Stomach (tissue), 4 donors: Measurements from ENCODE around the gene GUK1.

Source experiments
- CTCF ChIP-seq, 7 experiments: fragments of 450-650 bp in 4 of 7; fragments of 200-600 bp in 3 of 7; sonication (generic) in 3 of 7; IDR thresholded peaks; one replicate each; pipeline ENCODE4 v1.5.1; 2016 to 2019; ENCODE audit warnings: antibody characterized with exemption in 7 of 7, control low read depth in 2 of 7, mild to moderate bottlenecking in 1 of 7
- POLR2A ChIP-seq, 4 donors: fragments of 450-650 bp; IDR thresholded peaks; one replicate each; pipeline ENCODE4 v1.6.1; 2016; ENCODE audit warnings: antibody characterized with exemption in 4 of 4, control low read depth in 2 of 4, mild to moderate bottlenecking in 1 of 4, moderate library complexity in 1 of 4
- POLR2AphosphoS5 ChIP-seq, 3 donors: sonication (generic); formaldehyde crosslinking; IDR thresholded peaks; one replicate each; pipeline ENCODE4 v1.6.1; 2016; ENCODE audit warnings: antibody characterized with exemption in 3 of 3

- TF ChIP-seq CTCF (IDR thresholded peaks at IDR 0.05), result no peak
- no peak for TF ChIP-seq POLR2A (IDR thresholded peaks at IDR 0.05)
- no peak for TF ChIP-seq POLR2AphosphoS5 (IDR thresholded peaks at IDR 0.05)
Measured at GRCh38 chr1:228125185-228125584, 14.9 kb upstream of the GUK1 start.
